ENCODE results near the gene KCNIP4. TPM values are rescaled to one million over a fixed set of nuclear protein-coding genes. Genes with fewer than 3 reads are reported as not detected.

Gene KCNIP4
- total and polyA plus RNA-seq, 2 of the 8 experiments (the other 6 are each of a cell fraction or from before 2014, with no cell fraction given), result 0.06 TPM; not detected in 1

GRCh38 chr4:20992002-20992401 lies 956.6 kb downstream of the KCNIP4 start:
- Histone ChIP-seq H3K4me1 (replicated peaks in 1 of 4; ENCODE audit: control insufficient read depth in 3 of 4, insufficient read depth in 4 of 4, low read length in 3 of 4) (no peaks in the 10 kb centered on the region), H3K23me2 (ENCODE audit: low read depth, low read length) (no peaks in the 10 kb centered on the region), H3K79me1 (ENCODE audit: low read depth, low read length) (no peaks in the 10 kb centered on the region), H4K5ac (ENCODE audit: insufficient read length, low read depth, low read length) (no peak overlapping the region), H3K9ac (replicated peaks in 1 of 4; ENCODE audit: extremely low read depth in 1 of 4, low read depth in 3 of 4, low read length in 3 of 4) (no peak overlapping the region), H3K23ac (ENCODE audit: insufficient read length) (no peak overlapping the region), H4K20me1 (replicated peaks in 1 of 2; ENCODE audit: control insufficient read depth in 1 of 2, insufficient read depth in 2 of 2, low read length in 2 of 2) (no peaks in the 10 kb centered on the region), H2AFZ (ENCODE audit: low read length) (no peak overlapping the region), H3K27me3 (replicated peaks in 1 of 4; ENCODE audit: control insufficient read depth in 3 of 4, extremely low read depth in 1 of 4, insufficient read depth in 3 of 4, low read length in 3 of 4) (no peaks in the 10 kb centered on the region), H3K14ac (ENCODE audit: insufficient read length) (no peak overlapping the region), H3K36me3 (ENCODE audit: control insufficient read depth in 2 of 4, insufficient read depth in 4 of 4, low read length in 3 of 4) (no peaks in the 10 kb centered on the region), H3K4me2 (ENCODE audit: insufficient read depth in 1 of 2, low read depth in 2 of 2, low read length in 2 of 2) (no peak overlapping the region), H3K27ac (ENCODE audit: low read depth, low read length) (no peak overlapping the region), H3K56ac (replicated peaks; ENCODE audit: insufficient read length, low read depth, low read length) (no peak overlapping the region), H2BK15ac (ENCODE audit: low read length) (no peak overlapping the region), H3K9me3 (ENCODE audit: insufficient read depth in 2 of 2, low read depth in 1 of 2, low read length in 1 of 2) (peaks cover 0 to 4% of the 10 kb centered on the region in 2 experiments; a peak in 1 of 4 replicates), H2BK12ac (ENCODE audit: low read depth, low read length) (no peak overlapping the region), H3K18ac (ENCODE audit: extremely low read depth, low read length) (no peak overlapping the region), H3K79me2 (ENCODE audit: control insufficient read depth in 1 of 2, insufficient read depth in 2 of 2, low read length in 2 of 2) (no peaks in the 10 kb centered on the region), H3K4ac (replicated peaks; ENCODE audit: insufficient read length, low read depth, low read length) (no peak overlapping the region), H2BK20ac (ENCODE audit: low read length) (no peak overlapping the region), H3K4me3 (ENCODE audit: extremely low read depth in 1 of 4, insufficient read depth in 2 of 4, low read depth in 3 of 4, low read length in 4 of 4) (no peak overlapping the region), H2AK5ac (ENCODE audit: low read depth, low read length) (no peak overlapping the region), H4K8ac (ENCODE audit: extremely low read depth, insufficient read depth, low read length) (no peak overlapping the region), H4K91ac (replicated peaks; ENCODE audit: insufficient read length, low read length) (no peak overlapping the region), H2BK120ac (replicated peaks; ENCODE audit: low read depth, low read length) (no peak overlapping the region), H2BK5ac (ENCODE audit: low read depth, low read length) (no peak overlapping the region)
- ChIA-PET CTCF (ENCODE audit: partially characterized antibody) (no interaction called here), POLR2A (ENCODE audit: partially characterized antibody) (no interaction called here)
- TF ChIP-seq JUN (IDR thresholded peaks at IDR 0.05; ENCODE audit: low read depth, low read length) (no peak), NRF1 (IDR thresholded peaks at IDR 0.05; ENCODE audit: low read depth, low read length) (no peak), KDM4A (IDR thresholded peaks at IDR 0.05; ENCODE audit: low read depth, low read length, severe bottlenecking) (no peak), PHF8 (conservative IDR thresholded peaks at IDR 0.05; ENCODE audit: low read depth, low read length) (no peak), ASH2L (IDR thresholded peaks at IDR 0.05; ENCODE audit: low read length) (no peak), CREB1 (IDR thresholded peaks at IDR 0.05) (no peak), GTF2F1 (IDR thresholded peaks at IDR 0.05; ENCODE audit: borderline replicate concordance, low read depth, low read length) (no peak), TBP (IDR thresholded peaks at IDR 0.05; ENCODE audit: low read depth, low read length) (no peak), SP1 (IDR thresholded peaks at IDR 0.05; ENCODE audit: low read depth, low read length) (no peak), SIRT6 (IDR thresholded peaks at IDR 0.05; ENCODE audit: low read length) (no peak), TAF7 (optimal IDR thresholded peaks at IDR 0.05; ENCODE audit: borderline replicate concordance, low read depth, low read length) (no peak)
- TF ChIP-seq, protein P1, sequence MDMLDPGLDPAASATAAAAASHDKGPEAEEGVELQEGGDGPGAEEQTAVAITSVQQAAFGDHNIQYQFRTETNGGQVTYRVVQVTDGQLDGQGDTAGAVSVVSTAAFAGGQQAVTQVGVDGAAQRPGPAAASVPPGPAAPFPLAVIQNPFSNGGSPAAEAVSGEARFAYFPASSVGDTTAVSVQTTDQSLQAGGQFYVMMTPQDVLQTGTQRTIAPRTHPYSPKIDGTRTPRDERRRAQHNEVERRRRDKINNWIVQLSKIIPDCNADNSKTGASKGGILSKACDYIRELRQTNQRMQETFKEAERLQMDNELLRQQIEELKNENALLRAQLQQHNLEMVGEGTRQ (IDR thresholded peaks at IDR 0.05; ENCODE audit: low read length), result no peak
- TF ChIP-seq, protein P2, sequence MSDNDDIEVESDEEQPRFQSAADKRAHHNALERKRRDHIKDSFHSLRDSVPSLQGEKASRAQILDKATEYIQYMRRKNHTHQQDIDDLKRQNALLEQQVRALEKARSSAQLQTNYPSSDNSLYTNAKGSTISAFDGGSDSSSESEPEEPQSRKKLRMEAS (IDR thresholded peaks at IDR 0.05), result no peak
- WGBS, 2 experiments (ENCODE audit: extremely low coverage in 1 of 2, insufficient coverage in 1 of 2, insufficient read length in 1 of 2, insufficient replicate concordance in 2 of 2, low coverage in 1 of 2, low lambda C conversion rate in 2 of 2, missing lambda C conversion rate in 1 of 2), result 92% methylated on average over 3 of the region's 3 CpGs; no CpG with 5 or more reads in 1 of the 2 experiments
- no peak for FAIRE-seq
- DNase-seq (ENCODE audit: low read depth in 1 of 2, low spot score in 2 of 2), result no peak

Data from H1 (cell line).